ENCODE measurements around the gene MED27. TPM values are rescaled to one million over a fixed set of nuclear protein-coding genes. Genes with fewer than 3 reads are reported as not detected.

The MED27 gene
- total RNA-seq, 1 donor from 2014 or later, result 15.8 TPM

GRCh38 chr9:131971482-131972074, 108.1 kb downstream of the MED27 start:
- no peak for DNase-seq (ENCODE audit: low spot score)

- DNase-seq (ENCODE audit: low spot score), result no peak
Observed at GRCh38 chr9:131969469-131969989, 110.1 kb downstream of the MED27 start.

GRCh38 chr9:131968632-131969031, 111.0 kb downstream of the MED27 start:
- no peak for DNase-seq (ENCODE audit: low spot score)

- DNase-seq (ENCODE audit: low spot score), result no peak
Observed at GRCh38 chr9:131965841-131966240, 113.8 kb downstream of the MED27 start.

- no peak for DNase-seq (ENCODE audit: low spot score)
Observed at GRCh38 chr9:131965103-131965502, 114.6 kb downstream of the MED27 start.

GRCh38 chr9:131963072-131964030, 116.3 kb downstream of the MED27 start:
- DNase-seq (ENCODE audit: low spot score), result no peak

- no peak for DNase-seq (ENCODE audit: low spot score)
Observed at GRCh38 chr9:131961496-131961880, 118.2 kb downstream of the MED27 start.

GRCh38 chr9:131960851-131961495, 118.7 kb downstream of the MED27 start:
- DNase-seq (ENCODE audit: low spot score), result no peak

- no peak for DNase-seq (ENCODE audit: low spot score)
Observed at GRCh38 chr9:131960311-131960710, 119.4 kb downstream of the MED27 start.

GRCh38 chr9:131959887-131960286, 119.8 kb downstream of the MED27 start:
- no peak for DNase-seq (ENCODE audit: low spot score)

- no peak for DNase-seq (ENCODE audit: low spot score)
Observed at GRCh38 chr9:131959056-131959455, 120.6 kb downstream of the MED27 start.

- no peak for DNase-seq (ENCODE audit: low spot score)
Observed at GRCh38 chr9:131954299-131954698, 125.4 kb downstream of the MED27 start.

- DNase-seq (ENCODE audit: low spot score), result no peak
Observed at GRCh38 chr9:131951905-131952304, 127.8 kb downstream of the MED27 start.

- DNase-seq (ENCODE audit: low spot score), result no peak
Observed at GRCh38 chr9:131951155-131951554, 128.5 kb downstream of the MED27 start.

- DNase-seq (ENCODE audit: low spot score), result no peak
Observed at GRCh38 chr9:131950487-131950886, 129.2 kb downstream of the MED27 start.

GRCh38 chr9:131946180-131946579, 133.5 kb downstream of the MED27 start:
- DNase-seq (ENCODE audit: low spot score), result no peak

- no peak for DNase-seq (ENCODE audit: low spot score)
Observed at GRCh38 chr9:131943351-131943841, 136.3 kb downstream of the MED27 start.

GRCh38 chr9:131942146-131942720, 137.4 kb downstream of the MED27 start:
- DNase-seq (ENCODE audit: low spot score), result no peak

- DNase-seq (ENCODE audit: low spot score), result no peak
Observed at GRCh38 chr9:131937451-131937850, 142.2 kb downstream of the MED27 start.

GRCh38 chr9:131936929-131937328, 142.7 kb downstream of the MED27 start:
- no peak for DNase-seq (ENCODE audit: low spot score)

- no peak for DNase-seq (ENCODE audit: low spot score)
Observed at GRCh38 chr9:131934673-131935072, 145.0 kb downstream of the MED27 start.
